Astrocyte of the cerebellum (primary cell): ENCODE measurements around the gene LLCFC1.

Experiments
- DNase-seq: peaks from one replicate; pipeline ENCODE4 v3.0.0-alpha.2; 2011; ENCODE audit warnings: low read depth
- H3K4me3 ChIP-seq: 2 replicates; pipeline ENCODE4 v1.5.1; 2011; ENCODE audit warnings: mild to moderate bottlenecking, low read depth, low read length, moderate library complexity
- CTCF ChIP-seq: IDR thresholded peaks from 2 replicates; pipeline ENCODE4 v1.5.1; 2012; ENCODE audit warnings: low read length, low read depth, moderate library complexity, mild to moderate bottlenecking; ENCODE audit errors: missing control alignments
- in situ Hi-C: cut with HindIII; loops from 2 replicates; pipeline ENCODE4 v1.10.0; 2017; ENCODE audit warnings: low sequenced_read_pairs

The LLCFC1 gene

GRCh38 chr7:142948603-142949002, 9.3 kb downstream of the LLCFC1 start:
- DNase-seq = no peak
- in situ Hi-C loops = no loop called here
- no peak overlapping the region for H3K4me3 ChIP-seq
- TF ChIP-seq CTCF = no peak

- in situ Hi-C loops = no loop called here
- H3K4me3 ChIP-seq = no peak overlapping the region
- DNase-seq = no peak
- no peak for TF ChIP-seq CTCF
Observed at GRCh38 chr7:142950235-142950634, 11.0 kb downstream of the LLCFC1 start.

GRCh38 chr7:142954680-142955268, 15.5 kb downstream of the LLCFC1 start:
- DNase-seq = no peak
- no peak overlapping the region for H3K4me3 ChIP-seq
- in situ Hi-C loops = no loop called here
- TF ChIP-seq CTCF = no peak

- in situ Hi-C loops = no loop called here
- no peak for DNase-seq
- H3K4me3 ChIP-seq = no peak overlapping the region
- TF ChIP-seq CTCF = no peak
Observed at GRCh38 chr7:142956951-142957623, 17.8 kb downstream of the LLCFC1 start.

GRCh38 chr7:142957723-142958122, 18.4 kb downstream of the LLCFC1 start:
- no peak for DNase-seq
- H3K4me3 ChIP-seq = no peak overlapping the region
- no peak for TF ChIP-seq CTCF
- in situ Hi-C loops = no loop called here

- no peak for TF ChIP-seq CTCF
- H3K4me3 ChIP-seq = no peak overlapping the region
- in situ Hi-C loops = no loop called here
- no peak for DNase-seq
Observed at GRCh38 chr7:142959202-142959601, 19.9 kb downstream of the LLCFC1 start.
